ENCODE measurements around the gene YES1. TPM values are rescaled to one million over a fixed set of nuclear protein-coding genes. Genes with fewer than 3 reads are reported as not detected.

The YES1 gene
- total RNA-seq, 2 donors from 2014 or later = 62.8 to 78.8 TPM

DNA sequence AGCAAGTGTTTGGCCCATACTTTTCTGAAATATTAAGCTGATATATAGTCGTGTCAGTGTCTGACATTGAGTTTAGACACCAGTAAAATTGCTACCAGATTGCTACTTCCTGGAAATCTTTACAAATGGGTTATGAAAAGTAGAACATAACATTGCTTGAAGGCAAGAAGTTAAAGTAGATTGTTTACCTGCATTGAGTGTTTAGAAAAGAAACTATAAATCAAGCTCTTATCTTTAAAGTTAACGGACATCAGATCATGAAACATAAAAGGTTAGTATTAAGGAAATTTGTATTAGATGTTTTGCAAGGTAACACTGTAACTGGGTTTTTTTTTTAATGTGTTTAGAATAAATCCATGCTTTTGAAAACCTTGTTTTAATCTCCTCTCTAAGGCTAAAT is 4.8 kb upstream of the YES1 start:
- no peak overlapping the region for H3K27ac ChIP-seq (ENCODE audit: low read depth, low read length)
- Mint-ChIP-seq H3K4me1 (peaks cover 9% of the 10 kb centered on the region), H3K4me3 (no peak overlapping the region), H3K36me3 (ENCODE audit: low read depth) (no peaks in the 10 kb centered on the region), H3K27ac (no peak overlapping the region), H3K27me3 (ENCODE audit: insufficient read depth) (peaks cover 2% of the 10 kb centered on the region), H3K9me3 (no peaks in the 10 kb centered on the region)
- no peak overlapping the region for H3K4me3 ChIP-seq (ENCODE audit: low read length)
- no peak for TF ChIP-seq CTCF (conservative IDR thresholded peaks at IDR 0.05)
- no peaks in the 10 kb centered on the region for H3K36me3 ChIP-seq (ENCODE audit: control insufficient read depth, insufficient read depth, low read length)
- 91 to 100% methylated on average over 2 of the region's 2 CpGs for WGBS, 2 experiments (ENCODE audit: insufficient coverage in 1 of 2, insufficient read length in 1 of 2)
- H3K9me3 ChIP-seq (ENCODE audit: control insufficient read depth, low read length) = no peaks in the 10 kb centered on the region
- no peak for DNase-seq
- H3K27me3 ChIP-seq (ENCODE audit: control insufficient read depth, insufficient read depth, low read length, poor library complexity, severe bottlenecking) = no peaks in the 10 kb centered on the region
- H3K9ac ChIP-seq (ENCODE audit: extremely low read depth, low read length, poor library complexity, severe bottlenecking) = no peak overlapping the region
- H3K4me1 ChIP-seq (ENCODE audit: control insufficient read depth, insufficient read depth, low read length) = no peaks in the 10 kb centered on the region

- Histone ChIP-seq H3K4me3 (ENCODE audit: low read length) (no peak overlapping the region), H3K4me1 (ENCODE audit: control insufficient read depth, insufficient read depth, low read length) (no peaks in the 10 kb centered on the region), H3K27me3 (ENCODE audit: control insufficient read depth, insufficient read depth, low read length, poor library complexity, severe bottlenecking) (no peaks in the 10 kb centered on the region), H3K36me3 (ENCODE audit: control insufficient read depth, insufficient read depth, low read length) (no peaks in the 10 kb centered on the region), H3K27ac (ENCODE audit: low read depth, low read length) (no peak overlapping the region), H3K9ac (ENCODE audit: extremely low read depth, low read length, poor library complexity, severe bottlenecking) (no peak overlapping the region), H3K9me3 (ENCODE audit: control insufficient read depth, low read length) (no peaks in the 10 kb centered on the region)
- Mint-ChIP-seq H3K4me3 (no peak overlapping the region), H3K4me1 (peaks cover 9% of the 10 kb centered on the region), H3K36me3 (ENCODE audit: low read depth) (no peaks in the 10 kb centered on the region), H3K27me3 (ENCODE audit: insufficient read depth) (peaks cover 2% of the 10 kb centered on the region), H3K9me3 (no peaks in the 10 kb centered on the region), H3K27ac (no peak overlapping the region)
- no peak for TF ChIP-seq CTCF (conservative IDR thresholded peaks at IDR 0.05)
- 89 to 100% methylated on average over 2 to 4 of the region's 4 CpGs for WGBS, 2 experiments (ENCODE audit: insufficient coverage in 1 of 2, insufficient read length in 1 of 2)
- DNase-seq = no peak
Measured at GRCh38 chr18:816088-816653, 4.1 kb upstream of the YES1 start.

DNA sequence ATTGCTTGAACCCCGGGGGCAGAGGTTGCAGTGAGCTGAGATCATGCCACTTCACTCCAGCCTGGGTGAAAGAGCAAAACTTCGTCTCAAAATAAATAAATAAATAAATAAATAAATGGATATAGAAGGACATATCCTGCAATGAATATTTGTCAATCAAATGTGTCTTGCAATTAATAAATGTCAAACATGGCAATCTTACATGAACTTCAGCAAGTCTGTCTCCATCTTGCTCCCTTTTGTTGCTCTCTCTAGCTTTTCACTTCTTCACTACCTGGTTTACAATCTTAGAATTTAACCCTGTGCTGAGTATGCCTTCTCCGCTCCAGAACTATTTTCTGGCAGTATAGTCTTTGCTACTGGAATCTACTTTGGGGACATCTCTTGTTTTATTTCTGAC is 3.3 kb upstream of the YES1 start:
- no peaks in the 10 kb centered on the region for H3K4me1 ChIP-seq (ENCODE audit: control insufficient read depth, insufficient read depth, low read length)
- Mint-ChIP-seq H3K4me3 (no peak overlapping the region), H3K9me3 (no peaks in the 10 kb centered on the region), H3K4me1 (peaks cover 13% of the 10 kb centered on the region), H3K27ac (no peak overlapping the region), H3K27me3 (ENCODE audit: insufficient read depth) (peaks cover 2% of the 10 kb centered on the region), H3K36me3 (ENCODE audit: low read depth) (no peaks in the 10 kb centered on the region)
- H3K27me3 ChIP-seq (ENCODE audit: control insufficient read depth, insufficient read depth, low read length, poor library complexity, severe bottlenecking) = no peaks in the 10 kb centered on the region
- 88 to 100% methylated on average over 1 to 2 of the region's 3 CpGs for WGBS, 2 experiments (ENCODE audit: insufficient coverage in 1 of 2, insufficient read length in 1 of 2)
- H3K27ac ChIP-seq (ENCODE audit: low read depth, low read length) = no peak overlapping the region
- no peaks in the 10 kb centered on the region for H3K36me3 ChIP-seq (ENCODE audit: control insufficient read depth, insufficient read depth, low read length)
- TF ChIP-seq CTCF (conservative IDR thresholded peaks at IDR 0.05) = no peak
- H3K9ac ChIP-seq (ENCODE audit: extremely low read depth, low read length, poor library complexity, severe bottlenecking) = no peak overlapping the region
- DNase-seq = no peak
- H3K4me3 ChIP-seq (ENCODE audit: low read length) = no peak overlapping the region
- no peaks in the 10 kb centered on the region for H3K9me3 ChIP-seq (ENCODE audit: control insufficient read depth, low read length)

Measured in endodermal cell (in vitro differentiated cells).